ENCODE measurements around the gene KRTAP1-3.
"Not testable (repeated sequence)": the region's sequence is repeated elsewhere in the genome, so short reads cannot be mapped to it uniquely, and the experiment has no call there.

KRTAP1-3 gene, protein sequence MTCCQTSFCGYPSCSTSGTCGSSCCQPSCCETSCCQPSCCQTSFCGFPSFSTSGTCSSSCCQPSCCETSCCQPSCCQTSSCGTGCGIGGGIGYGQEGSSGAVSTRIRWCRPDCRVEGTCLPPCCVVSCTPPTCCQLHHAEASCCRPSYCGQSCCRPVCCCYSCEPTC

DNA sequence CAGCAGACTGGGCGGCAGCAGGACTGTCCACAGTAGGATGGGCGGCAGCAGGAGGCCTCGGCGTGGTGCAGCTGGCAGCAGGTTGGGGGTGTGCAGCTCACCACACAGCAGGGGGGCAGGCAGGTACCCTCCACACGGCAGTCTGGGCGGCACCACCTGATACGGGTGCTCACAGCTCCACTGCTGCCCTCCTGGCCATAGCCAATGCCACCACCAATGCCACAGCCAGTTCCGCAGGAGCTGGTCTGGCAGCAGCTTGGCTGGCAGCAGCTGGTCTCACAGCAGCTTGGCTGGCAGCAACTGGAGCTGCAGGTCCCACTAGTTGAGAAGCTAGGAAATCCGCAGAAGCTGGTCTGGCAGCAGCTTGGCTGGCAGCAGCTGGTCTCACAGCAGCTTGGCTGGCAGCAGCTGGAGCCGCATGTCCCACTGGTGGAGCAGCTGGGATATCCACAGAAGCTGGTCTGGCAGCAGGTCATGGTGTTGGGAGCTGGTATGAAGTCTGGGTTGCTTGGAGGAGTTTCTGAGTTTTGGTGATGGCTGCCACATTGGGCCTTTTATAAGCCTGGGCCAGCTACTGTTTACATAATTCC is at the start of gene KRTAP1-3:
Gene KRTAP1-3 (minus strand): TSS at position 529 of the 590 bp plus-strand sequence. CDS start 53 bp downstream, at position 476.
- peak; percentile 56 for DNase-seq

DNA sequence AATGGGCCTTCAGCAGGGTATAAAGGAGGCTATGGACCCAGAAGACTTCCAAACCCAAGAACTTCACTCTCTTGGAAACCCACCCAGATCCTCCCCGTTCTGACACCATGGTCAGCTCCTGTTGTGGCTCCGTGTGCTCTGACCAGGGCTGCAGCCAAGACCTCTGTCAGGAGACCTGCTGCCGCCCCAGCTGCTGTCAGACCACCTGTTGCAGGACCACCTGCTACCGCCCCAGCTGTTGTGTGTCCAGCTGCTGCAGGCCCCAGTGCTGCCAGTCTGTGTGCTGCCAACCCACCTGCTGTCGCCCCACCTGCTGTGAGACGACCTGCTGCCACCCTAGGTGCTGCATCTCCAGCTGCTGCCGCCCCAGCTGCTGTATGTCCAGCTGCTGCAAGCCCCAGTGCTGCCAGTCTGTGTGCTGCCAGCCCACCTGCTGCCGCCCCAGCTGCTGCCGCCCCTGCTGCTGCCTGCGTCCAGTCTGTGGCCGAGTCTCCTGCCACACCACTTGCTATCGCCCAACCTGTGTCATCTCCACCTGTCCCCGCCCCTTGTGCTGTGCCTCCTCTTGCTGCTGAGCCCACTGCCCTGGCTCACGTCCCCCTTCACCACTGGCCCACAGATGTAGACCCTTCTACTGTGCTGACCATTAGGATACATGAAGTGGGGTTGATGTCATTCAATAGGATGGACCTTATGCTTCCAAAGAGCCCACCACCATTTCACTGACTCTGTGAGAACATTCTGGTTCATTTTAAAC is 49.6 kb upstream of the KRTAP1-3 start, which contains the start of gene KRTAP4-7:
Gene KRTAP4-7 (plus strand): TSS at position 51 of the 757 bp plus-strand sequence. CDS start 57 bp downstream, at position 108.
- DNase-seq: not testable (repeated sequence)

DNA sequence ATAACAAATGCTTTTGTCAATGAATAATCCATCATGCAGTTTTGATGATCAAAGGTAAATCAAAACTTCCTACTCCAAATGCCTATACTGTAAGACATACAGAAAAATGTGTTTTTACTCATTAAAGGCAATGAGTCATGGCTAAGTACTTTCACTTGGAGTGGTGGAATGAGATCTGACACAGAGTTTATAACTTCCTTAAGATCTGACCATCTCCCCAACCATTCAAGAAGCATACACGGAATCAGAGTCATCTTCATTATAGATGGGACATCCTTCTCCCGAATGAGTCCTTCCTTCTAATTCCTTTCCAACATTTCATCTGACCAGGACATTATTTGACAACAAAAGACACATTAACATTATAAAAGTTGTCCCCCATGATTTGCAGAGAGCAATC is 48.8 kb upstream of the KRTAP1-3 start:
- DNase-seq: not testable (repeated sequence)

DNA sequence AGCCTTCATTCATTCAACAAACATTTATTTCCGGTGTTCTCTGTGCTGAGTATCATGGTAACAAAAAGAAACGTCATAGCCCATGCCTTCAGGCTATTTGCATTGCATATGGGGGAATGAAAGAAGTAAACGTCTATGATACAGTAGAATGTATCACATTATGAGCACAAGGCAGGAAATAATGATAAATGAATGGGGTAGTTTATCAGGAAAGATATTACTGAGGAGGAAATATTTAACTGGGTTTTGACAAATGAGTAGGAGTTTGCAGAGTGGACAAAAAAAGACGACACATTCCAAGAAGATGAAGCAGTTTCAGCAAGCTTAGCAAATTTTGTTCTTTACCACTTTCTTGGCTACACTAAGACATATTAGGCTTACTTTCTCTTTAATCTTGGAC is 48.0 kb upstream of the KRTAP1-3 start:
- no peak for DNase-seq

DNA sequence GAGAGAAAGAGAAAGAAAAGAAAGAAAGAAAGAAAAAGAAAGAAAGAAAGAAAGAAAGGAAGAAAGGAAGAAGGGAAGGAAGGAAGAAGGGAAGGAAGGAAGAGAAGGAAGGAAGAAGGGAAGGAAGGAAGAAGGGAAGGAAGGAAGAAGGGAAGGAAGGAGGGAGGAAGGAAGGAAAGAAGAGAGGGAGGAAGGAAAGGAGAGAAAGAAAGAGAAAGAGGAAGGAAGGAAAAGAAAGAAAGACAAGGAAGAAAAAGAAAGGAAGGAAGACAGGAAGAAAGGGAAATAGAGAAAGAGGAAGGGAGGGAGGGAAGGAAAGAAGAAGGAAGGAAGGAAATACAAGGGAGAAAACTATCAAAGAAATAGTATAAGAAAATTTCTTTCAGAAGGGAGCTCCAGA is 42.1 kb upstream of the KRTAP1-3 start:
- no peak for DNase-seq

DNA sequence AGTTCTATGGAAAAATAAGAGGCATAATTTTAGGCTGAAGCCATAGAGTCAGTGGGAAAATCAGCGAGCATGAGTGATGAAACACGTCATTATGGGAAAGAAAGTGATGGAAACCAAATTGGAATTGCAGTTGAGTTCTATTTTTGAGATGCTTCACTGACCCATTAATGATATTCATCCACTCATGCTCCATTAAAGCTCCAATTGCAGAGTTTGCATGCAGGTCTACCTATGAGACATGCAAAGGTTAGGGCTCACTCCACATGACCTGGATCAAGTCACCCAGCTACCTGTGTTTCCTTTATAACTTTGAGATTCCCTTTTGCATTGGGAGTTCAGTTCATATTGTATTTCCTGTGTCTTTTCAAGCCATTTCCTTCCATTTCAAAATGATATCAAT is 39.0 kb upstream of the KRTAP1-3 start:
- no peak for DNase-seq

DNA sequence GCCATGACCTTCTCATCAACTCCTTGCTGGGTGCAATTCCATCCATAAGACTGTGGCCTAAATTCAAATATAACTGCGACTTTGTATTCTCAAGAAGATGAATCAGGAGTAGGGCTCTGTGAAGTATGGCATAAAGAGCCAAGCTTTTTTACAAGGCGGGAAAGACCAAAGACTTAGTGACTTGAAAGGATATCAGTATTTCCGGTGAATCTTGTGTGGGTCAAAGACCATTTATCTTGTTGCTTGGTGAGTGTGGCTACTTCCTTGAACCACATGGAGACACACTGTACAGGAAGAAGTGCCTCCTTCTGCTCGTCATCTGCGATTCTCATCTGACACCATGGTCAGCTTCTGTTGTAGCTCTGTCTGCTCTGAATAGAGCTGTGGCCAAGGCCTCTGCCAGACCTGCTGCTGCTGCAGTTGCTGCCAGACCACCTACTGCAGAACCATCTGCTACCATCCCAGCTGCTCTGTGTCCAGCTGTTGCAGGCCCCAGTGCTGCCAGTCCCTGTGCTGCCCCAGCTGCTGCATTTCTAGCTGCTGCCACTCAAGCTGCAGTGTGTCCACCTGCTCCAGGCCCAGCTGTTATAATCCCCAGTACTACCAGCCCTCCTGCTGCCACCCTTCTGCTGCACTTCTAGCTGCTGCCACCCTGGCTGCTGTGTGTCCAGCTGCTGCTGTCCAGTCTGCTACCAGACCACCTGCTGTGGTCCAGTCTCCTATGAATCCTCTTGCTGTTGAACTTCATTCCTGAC is 37.1 kb upstream of the KRTAP1-3 start:
- peak; percentile 38 for DNase-seq

DNA sequence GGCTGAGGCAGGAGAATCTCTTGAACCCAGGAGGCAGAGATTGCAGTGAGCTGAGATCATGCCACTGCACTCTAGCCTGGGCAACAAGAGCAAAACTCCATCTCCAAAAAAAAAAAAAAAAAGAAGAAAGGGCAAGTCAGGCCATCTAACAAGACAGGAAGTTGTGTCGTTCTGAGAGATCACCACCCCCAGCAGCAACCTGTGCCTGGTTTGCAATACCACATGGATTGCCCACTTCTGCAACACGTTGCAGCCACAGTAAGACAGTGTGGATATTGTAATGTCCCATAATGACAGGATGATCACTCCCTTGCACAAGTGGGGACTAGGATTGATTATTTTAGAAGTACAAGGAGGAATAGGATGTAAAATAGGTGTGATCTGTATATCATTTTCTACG is 34.4 kb upstream of the KRTAP1-3 start:
- no peak for DNase-seq

DNA sequence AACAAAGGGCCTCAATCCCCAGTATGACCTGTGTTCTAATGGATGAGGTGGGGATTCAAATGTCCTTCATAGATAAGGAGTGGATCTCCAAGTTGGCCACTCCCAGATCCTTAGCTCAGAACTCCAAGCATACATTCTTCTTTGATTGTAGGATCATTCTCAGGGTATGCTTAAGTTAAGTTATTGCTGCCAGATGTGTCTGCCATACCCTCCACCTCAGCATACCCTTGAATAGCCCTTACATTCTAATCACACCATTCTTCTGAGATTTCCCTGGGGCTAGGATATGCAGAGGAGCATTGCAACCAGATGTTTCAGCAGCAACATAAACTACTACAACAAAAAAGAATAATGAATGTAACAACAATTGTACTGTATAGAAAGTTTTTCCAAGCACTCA is 32.6 kb upstream of the KRTAP1-3 start:
- no peak for DNase-seq

DNA sequence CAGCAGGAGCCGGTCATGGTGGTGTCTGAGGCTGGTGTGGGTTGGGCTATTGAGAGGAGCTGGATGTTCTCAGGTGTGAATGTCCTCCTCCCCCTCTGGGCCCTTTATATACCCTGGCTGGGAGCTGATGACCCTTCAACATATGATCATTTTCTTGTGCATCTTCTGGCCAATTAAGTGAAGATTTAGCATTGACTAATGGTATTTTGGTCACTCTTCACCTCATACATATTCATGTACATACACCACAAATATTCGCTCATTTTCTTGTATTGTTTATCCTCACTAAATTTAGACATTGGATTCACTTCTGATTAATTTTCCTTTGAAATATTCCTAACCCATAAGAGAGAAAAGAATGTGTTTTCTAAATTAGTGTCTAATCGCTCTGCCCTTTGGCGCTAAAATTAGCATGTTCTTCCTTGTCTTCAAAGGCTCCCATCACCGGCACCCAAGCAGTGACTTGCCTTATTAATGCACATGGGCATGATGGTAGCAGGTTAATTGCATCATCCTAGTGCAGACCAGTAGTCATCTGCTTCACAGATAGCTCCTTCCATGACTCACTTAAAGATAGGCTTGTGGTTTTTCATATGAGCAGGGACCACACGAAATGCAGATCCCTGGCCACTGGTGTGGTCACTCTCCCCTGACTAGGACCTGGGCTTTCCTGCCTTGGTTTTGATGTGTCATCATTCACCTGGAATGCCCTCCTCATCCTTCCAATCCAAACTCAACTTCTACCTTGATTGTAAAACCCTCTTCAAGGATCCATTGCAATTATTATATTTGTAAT is 31.4 kb upstream of the KRTAP1-3 start, which contains the start of gene KRTAP2-4:
Gene KRTAP2-4 (minus strand): TSS at position 51 of the 796 bp plus-strand sequence. CDS start 34 bp downstream, at position 17.
- DNase-seq: no peak

DNA sequence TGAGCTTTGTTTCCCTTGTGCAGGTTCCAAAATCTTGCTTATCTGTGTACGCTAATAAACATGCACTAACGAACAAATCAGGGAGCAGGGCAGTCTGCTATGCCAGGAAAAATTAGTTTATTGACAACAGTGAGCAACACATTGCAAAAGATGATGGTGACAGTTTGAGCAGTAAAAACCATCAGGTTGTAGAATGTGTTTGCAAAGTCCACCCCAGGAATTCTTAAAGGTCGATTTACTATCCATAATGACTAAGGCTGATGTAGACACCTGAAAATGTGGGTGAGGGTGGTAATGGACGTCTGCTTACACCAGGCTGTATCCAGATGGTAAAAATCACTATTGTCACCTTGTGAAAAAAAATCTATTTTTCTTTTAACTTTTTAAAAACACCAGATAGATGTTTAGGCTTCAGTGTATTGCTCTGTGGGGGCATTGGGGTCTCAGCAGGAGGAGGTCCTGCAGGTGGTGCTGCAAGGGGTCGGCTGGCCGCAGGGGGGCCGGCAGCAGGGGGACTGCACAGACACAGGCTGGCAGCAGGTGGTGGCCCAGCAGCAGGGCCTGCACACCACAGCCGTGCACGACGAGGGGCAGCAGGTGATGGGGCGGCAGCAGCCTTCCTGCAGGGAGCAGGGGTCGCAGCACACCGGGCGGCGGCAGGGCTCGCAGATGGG is 30.5 kb upstream of the KRTAP1-3 start:
- not testable (repeated sequence) for DNase-seq

DNA sequence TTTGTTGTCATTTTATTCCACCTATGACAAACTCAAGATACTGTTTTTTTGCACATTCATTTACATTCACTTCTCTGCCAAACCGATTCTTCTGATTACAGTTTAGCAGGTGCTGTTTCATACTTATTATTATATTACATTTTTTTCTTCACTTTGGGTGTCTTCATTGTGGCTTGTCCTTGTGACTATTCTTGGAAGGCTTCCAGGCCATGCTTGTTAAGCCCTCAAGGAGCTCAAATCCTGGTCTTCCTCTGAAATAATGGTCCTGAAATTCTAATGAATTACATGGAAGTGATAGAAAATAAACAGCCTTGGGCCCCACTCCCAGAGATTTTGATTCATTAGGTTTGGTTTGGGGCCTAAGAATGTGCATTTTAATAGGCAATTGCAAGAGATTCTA is 29.6 kb upstream of the KRTAP1-3 start:
- no peak for DNase-seq

DNA sequence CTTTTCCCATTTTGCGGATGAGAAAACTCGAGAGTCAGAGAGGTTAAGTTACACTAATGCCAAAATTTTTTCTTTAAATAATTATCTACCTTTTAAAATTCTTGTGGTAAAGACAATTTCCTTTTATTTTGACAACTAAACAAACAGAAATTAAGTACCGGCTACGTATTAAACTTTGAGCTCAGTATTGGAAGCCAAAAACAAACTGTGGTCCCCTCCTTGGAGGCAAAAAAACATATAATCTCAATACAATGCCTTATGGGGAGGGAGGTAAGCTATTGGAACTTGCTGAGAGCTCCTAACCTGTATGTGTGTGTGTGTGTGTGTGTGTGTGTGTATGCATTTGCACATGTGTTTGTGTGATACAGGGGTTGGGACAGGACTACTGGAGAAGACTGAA is 28.8 kb upstream of the KRTAP1-3 start:
- no peak for DNase-seq

DNA sequence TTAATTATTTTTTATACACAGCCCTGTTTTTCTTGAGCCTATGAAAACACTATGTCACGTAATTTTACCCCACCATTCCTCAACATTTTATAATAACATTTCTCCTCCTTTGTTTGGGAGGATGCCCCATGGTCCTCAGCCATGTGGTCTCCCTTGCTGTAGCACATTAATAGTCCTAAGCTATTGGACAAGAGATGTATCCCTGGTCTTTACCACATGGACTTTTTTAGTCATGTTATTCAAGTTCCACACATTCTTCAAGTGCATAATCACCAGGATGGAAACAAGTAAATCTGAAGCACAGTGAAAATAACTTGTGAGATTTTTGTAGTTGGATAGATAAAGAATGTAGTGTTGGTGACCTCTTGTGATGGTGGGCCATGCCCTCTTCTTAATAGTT is 27.3 kb upstream of the KRTAP1-3 start:
- no peak for DNase-seq

DNA sequence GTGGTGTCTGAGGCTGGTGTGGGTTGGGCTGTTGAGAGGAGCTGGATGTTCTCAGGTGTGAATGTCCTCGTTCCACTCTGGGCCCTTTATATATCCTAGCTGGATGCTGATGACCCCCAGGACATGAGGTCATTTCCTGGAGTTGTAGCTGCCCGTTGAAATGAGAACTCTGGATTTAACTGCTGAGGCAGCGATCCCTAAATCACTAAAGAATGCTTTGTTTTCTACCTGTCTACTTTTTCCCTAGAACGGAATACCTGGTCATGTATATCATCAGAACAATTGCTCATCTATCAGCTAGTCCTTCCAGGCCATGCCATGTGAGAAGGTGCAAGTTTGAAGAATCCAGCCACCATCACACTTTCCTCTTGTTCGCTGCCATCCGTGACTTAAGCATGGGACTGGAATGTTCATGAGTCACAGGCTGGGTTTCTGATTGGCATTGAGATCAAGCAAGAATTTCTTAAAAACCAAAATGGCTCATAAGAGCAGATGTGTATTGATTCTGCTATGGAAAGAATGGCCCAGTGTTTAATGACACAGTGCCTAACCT is 25.5 kb upstream of the KRTAP1-3 start, which contains the start of gene KRTAP2-3:
Gene KRTAP2-3 (minus strand): TSS at position 63 of the 553 bp plus-strand sequence. CDS start 64 bp downstream, outside the sequence.
- no peak for DNase-seq

DNA sequence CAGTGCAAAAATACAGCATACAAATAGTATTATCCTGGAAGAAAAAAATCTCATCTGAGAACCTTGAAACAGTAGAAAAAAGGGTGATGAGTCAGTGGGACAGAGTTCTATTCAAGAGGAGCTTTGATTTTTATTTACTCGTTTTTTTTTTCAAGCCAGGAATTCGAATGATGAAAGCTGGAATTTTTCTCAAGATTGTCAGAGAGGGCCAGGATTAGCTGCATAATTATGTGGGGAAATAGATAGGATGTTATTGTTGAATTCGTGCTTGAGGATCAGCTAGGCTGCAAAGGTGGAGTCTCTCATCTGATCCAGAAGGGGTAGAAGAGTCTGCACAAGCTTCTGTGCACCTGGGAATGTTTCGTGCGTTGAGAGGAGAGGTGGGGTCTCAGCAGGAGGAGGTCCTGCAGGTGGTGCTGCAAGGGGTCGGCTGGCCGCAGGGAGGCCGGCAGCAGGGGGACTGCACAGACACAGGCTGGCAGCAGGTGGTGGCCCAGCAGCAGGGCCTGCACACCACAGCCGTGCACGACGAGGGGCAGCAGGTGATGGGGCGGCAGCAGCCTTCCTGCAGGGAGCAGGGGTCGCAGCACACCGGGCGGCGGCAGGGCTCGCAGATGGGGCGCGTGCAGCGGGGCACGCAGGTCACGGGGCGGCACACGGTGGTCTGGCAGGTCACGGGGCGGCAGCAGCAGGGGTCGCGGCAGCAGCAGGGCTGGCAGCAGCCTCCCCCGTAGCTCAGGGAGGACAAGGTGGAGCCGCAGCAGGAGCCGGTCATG is 24.8 kb upstream of the KRTAP1-3 start:
- not testable (repeated sequence) for DNase-seq

DNA sequence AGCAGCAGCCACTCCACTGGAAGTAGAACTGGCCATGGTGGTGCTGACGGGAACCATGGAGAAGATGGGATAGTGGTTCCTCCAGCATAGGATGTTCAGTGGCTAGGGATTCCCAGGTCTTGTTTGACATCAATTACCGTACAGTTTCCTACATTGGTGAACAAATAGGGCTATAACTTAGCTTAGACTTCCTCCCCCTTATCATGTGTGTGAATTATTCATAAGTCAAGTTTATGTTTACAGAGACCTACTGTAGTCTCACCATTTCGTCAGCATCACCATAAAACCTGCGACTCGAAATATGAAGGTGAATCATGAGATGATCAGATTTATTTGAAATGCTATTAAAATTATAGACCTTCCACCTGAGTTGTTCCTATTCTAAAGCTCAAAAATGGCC is 24.1 kb upstream of the KRTAP1-3 start:
- no peak for DNase-seq

DNA sequence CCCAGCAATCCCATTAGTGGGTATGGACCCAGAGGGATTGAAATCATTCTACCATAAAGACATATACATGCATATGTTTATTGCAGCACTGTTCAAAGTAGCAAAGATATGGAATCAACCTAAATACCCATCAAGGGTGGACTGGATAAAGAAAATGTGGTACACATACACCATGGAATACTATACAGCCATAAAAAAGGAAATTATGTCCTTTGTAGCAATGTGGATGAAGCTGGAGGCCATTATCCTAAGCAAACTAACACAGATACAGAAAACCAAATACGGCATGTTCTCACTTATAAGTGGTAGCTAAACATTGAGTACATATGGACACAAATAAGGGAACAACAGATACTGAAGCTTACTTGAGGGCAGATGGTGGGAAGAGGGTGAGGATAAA is 22.9 kb upstream of the KRTAP1-3 start:
- no peak for DNase-seq

DNA sequence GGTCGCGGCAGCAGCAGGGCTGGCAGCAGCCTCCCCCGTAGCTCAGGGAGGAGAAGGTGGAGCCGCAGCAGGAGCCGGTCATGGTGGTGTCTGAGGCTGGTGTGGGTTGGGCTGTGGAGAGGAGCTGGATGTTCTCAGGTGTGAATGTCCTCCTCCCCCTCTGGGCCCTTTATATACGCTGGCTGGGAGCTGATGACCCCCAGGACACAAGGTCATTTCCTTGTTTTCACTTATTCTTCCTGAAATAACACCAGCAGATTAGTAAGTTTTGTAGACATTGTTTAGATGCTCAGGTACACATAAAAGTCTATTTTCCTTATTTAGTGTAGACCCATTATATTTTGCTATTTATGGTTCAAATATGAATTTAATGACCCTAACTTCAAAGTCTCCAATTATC is 20.5 kb upstream of the KRTAP1-3 start, which contains the start of gene KRTAP2-2:
Gene KRTAP2-2 (minus strand): TSS at position 101 of the 400 bp plus-strand sequence. CDS start 19 bp downstream, at position 82.
- not testable (repeated sequence) for DNase-seq

DNA sequence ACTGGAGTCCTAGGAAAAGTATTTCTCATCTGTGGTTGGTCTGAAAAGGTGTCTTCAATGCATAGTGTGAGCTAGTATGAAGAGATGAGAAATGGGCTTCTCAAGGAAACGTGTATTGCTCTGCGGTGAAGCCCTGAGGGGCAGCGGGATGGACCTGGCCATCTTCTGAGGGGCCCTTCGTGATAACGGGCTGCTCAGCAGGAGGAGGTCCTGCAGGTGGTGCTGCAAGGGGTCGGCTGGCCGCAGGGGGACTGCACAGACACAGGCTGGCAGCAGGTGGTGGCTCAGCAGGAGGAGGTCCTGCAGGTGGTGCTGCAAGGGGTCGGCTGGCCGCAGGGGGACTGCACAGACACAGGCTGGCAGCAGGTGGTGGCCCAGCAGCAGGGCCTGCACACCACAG is 19.9 kb upstream of the KRTAP1-3 start:
- not testable (repeated sequence) for DNase-seq
